Type B pancreatic cell (in vitro differentiated cells): ENCODE data around the gene SLC45A3. TPM values are rescaled to one million over a fixed set of nuclear protein-coding genes. Genes with fewer than 3 reads are reported as not detected.
A peak's percentile ranks its signal among the peaks of the same experiment; 100 is the strongest.
"Not testable (repeated sequence)": the region's sequence is repeated elsewhere in the genome, so short reads cannot be mapped to it uniquely, and the experiment has no call there.

Source experiments
- DNase-seq: peaks from one replicate; pipeline ENCODE4 v3.0.0; 2021; ENCODE audit warnings: mixed read lengths; ENCODE audit not compliant: unreplicated experiment; ENCODE audit errors: extremely low spot score
- H3K27ac Mint-ChIP-seq: 2 replicates; pipeline ENCODE4 v1.8.0; 2021; ENCODE audit warnings: mild to moderate bottlenecking, mixed read lengths
- H3K27me3 Mint-ChIP-seq: 2 replicates; pipeline ENCODE4 v1.8.0; 2021; ENCODE audit warnings: mixed read lengths
- H3K36me3 Mint-ChIP-seq: 2 replicates; pipeline ENCODE4 v1.8.0; 2021; ENCODE audit warnings: mixed read lengths
- H3K4me1 Mint-ChIP-seq: one replicate; pipeline ENCODE4 v1.8.0; 2021; ENCODE audit warnings: mixed read lengths; ENCODE audit not compliant: unreplicated experiment
- H3K4me3 Mint-ChIP-seq: 2 replicates; pipeline ENCODE4 v1.8.0; 2021; ENCODE audit warnings: mild to moderate bottlenecking, mixed read lengths
- H3K9me3 Mint-ChIP-seq: 2 replicates; pipeline ENCODE4 v1.8.0; 2021; ENCODE audit warnings: mixed read lengths
- long read RNA-seq: library from polyadenylated mRNA; unstranded; transcript quantifications from one replicate; pipeline ENCODE4 v2.0.0, GENCODE V29; 2020
- total RNA-seq: library from RNA; stranded (reverse); gene quantifications from 2 replicates; pipeline ENCODE4 v1.2.1, GENCODE V29; 2021; ENCODE audit warnings: low replicate concordance
- TF ChIP-seq, protein P1 (sequence below): fragments of 200-600 bp; sonication (generic); conservative IDR thresholded peaks from 2 replicates; pipeline ENCODE4 v1.5.0; 2021; ENCODE audit warnings: antibody characterized with exemption, mild to moderate bottlenecking

The SLC45A3 gene, protein sequence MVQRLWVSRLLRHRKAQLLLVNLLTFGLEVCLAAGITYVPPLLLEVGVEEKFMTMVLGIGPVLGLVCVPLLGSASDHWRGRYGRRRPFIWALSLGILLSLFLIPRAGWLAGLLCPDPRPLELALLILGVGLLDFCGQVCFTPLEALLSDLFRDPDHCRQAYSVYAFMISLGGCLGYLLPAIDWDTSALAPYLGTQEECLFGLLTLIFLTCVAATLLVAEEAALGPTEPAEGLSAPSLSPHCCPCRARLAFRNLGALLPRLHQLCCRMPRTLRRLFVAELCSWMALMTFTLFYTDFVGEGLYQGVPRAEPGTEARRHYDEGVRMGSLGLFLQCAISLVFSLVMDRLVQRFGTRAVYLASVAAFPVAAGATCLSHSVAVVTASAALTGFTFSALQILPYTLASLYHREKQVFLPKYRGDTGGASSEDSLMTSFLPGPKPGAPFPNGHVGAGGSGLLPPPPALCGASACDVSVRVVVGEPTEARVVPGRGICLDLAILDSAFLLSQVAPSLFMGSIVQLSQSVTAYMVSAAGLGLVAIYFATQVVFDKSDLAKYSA
- total RNA-seq = 3.9 and 4.2 TPM in 2 replicates
- long read RNA-seq = 0 reads

DNA sequence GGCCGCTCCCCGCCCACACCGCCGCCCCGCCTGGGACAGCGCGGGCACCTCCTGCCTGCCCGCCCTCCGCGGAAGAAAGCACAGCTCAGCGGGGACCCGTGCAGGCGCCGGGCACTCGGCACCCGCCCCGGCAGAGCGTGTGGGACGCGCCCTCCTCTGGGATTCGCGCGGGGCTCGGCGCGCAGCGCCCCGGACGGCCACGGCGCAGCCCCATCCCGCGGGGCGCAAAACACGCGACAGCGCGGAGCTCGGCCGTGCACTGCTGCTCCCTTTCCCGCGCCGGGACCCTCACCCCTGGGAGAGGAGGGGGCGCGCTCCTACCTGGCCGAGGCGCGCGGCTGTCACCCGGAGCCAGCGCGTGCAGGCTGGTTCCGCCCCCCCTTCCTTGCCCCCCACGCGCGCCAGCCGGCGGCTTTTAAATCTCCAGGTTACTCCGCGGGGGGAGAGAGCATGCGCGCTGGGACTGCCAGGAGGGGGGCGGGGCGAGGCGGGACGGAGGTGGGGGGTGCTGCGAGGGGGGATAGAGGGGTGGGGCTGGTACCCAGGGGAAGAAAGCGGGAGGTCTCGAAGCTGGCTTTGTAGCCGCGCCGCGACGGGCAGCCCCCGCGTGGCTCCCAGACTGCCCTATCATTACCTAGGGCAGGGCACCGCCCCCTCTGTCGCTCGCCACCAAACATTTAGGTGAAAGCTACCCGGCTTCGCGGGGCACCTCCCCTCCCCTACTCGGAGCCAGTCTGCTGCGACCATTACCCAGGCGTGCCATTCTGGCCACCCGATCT, at the start of gene SLC45A3:
TSS of gene SLC45A3 (minus strand) at position 437 of the 779 bp plus-strand sequence. CDS start 15,853 bp downstream, outside the sequence.
- H3K27me3 Mint-ChIP-seq = peaks cover 8% of the 10 kb centered on the region
- peak within 1 kb of the TSS; percentile 88 for H3K4me3 Mint-ChIP-seq
- DNase-seq = no peak
- TF ChIP-seq, protein P1, sequence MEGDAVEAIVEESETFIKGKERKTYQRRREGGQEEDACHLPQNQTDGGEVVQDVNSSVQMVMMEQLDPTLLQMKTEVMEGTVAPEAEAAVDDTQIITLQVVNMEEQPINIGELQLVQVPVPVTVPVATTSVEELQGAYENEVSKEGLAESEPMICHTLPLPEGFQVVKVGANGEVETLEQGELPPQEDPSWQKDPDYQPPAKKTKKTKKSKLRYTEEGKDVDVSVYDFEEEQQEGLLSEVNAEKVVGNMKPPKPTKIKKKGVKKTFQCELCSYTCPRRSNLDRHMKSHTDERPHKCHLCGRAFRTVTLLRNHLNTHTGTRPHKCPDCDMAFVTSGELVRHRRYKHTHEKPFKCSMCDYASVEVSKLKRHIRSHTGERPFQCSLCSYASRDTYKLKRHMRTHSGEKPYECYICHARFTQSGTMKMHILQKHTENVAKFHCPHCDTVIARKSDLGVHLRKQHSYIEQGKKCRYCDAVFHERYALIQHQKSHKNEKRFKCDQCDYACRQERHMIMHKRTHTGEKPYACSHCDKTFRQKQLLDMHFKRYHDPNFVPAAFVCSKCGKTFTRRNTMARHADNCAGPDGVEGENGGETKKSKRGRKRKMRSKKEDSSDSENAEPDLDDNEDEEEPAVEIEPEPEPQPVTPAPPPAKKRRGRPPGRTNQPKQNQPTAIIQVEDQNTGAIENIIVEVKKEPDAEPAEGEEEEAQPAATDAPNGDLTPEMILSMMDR = no peak
- H3K9me3 Mint-ChIP-seq = no peaks in the 10 kb centered on the region
- H3K4me1 Mint-ChIP-seq = peaks cover 34% of the 10 kb centered on the region
- no peaks in the 10 kb centered on the region for H3K36me3 Mint-ChIP-seq
- H3K27ac Mint-ChIP-seq = peak within 1 kb of the TSS; percentile 61

DNA sequence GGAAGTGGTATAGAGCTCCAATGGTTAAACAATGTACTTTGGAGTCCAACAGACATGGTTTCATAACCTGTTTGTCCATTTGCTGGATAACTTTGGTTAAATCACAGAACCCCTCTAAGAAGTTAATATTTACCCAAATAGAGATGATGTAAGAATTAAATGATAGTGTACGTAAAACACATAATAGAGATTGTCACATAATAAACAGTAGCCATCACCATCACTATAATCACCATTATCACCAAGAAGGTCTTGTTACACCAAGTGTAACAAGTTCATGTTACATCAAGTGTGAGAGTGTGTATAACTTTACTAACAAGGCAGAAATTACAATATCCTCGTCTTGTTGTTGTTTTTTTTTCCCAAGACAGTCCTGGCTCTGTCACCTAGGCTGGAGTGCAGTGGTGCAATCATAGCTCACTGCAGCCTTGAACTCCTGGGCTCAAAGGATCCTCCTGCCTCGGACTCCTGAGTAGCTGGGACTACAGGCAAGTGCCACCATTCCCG, 46.4 kb upstream of the SLC45A3 start:
- Mint-ChIP-seq H3K27me3 (no peaks in the 10 kb centered on the region), H3K4me1 (no peaks in the 10 kb centered on the region), H3K4me3 (no peak overlapping the region), H3K36me3 (peaks cover 29% of the 10 kb centered on the region), H3K9me3 (no peaks in the 10 kb centered on the region), H3K27ac (no peak overlapping the region)
- TF ChIP-seq, protein P1 = no peak
- DNase-seq = no peak

DNA sequence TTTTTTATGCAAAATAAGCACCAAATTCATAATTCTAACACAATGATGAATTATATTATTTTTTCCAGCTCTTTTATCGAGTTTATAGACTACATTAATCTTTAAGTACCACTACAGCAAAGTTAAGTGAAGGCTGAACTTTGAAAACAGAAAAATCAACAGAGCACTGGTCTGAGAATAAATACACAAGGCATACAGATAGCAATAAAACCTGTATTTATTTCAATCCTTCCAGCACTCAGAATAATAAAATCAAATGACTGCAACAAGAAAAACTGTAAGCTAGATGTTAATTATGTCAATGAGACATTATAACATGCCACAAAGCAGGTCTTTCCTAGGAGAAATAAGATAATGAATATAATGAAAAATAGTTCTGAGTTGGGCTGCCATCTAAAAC, 45.2 kb upstream of the SLC45A3 start:
- H3K36me3 Mint-ChIP-seq = peaks cover 29% of the 10 kb centered on the region
- no peaks in the 10 kb centered on the region for H3K9me3 Mint-ChIP-seq
- no peaks in the 10 kb centered on the region for H3K27me3 Mint-ChIP-seq
- no peak overlapping the region for H3K4me3 Mint-ChIP-seq
- H3K4me1 Mint-ChIP-seq = no peaks in the 10 kb centered on the region
- TF ChIP-seq, protein P1 = no peak
- H3K27ac Mint-ChIP-seq = no peak overlapping the region
- DNase-seq = no peak

DNA sequence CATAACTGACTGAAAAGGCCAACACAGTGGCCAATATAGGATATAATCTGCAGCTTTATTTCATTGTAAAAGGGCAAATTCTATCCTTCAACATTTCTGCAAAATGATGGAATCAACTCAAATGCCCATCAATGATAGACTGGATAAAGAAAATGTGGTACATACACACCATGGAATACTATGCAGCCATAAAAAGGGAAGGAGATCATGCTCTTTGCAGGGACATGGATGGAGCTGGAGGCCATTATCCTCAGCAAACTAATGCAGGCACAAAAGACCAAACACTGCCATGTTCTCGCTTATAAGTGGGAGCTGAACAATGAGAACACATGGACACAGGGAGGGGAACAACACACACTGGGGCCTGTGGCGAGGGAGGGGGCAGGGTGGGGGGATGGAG, 40.4 kb upstream of the SLC45A3 start:
- H3K4me1 Mint-ChIP-seq, H3K4me3 Mint-ChIP-seq, H3K27me3 Mint-ChIP-seq, H3K27ac Mint-ChIP-seq, H3K9me3 Mint-ChIP-seq, DNase-seq: not testable (repeated sequence)
- peaks cover 45% of the 10 kb centered on the region for H3K36me3 Mint-ChIP-seq

DNA sequence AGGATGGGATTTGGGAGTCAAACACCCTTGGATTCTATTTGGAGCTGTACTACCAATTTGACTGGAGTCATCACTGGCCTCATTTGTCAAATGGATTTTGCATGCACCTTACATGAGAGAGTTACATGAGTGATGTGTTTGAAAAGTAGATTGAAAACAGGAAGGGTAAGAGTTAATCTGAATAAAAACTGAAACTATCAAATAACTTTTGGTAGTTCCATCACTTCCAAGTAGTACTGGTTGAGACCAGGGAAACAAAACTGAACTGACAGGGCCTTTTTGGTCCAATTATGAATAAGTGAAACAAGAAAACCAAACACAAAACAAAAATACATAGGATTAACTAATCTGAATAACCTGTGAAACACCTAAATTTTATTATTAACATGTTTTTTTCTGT, 39.5 kb upstream of the SLC45A3 start:
- Mint-ChIP-seq H3K27ac (no peak overlapping the region), H3K4me3 (no peak overlapping the region), H3K27me3 (no peaks in the 10 kb centered on the region), H3K36me3 (peaks cover 46% of the 10 kb centered on the region), H3K9me3 (no peaks in the 10 kb centered on the region), H3K4me1 (no peaks in the 10 kb centered on the region)
- no peak for DNase-seq
- TF ChIP-seq, protein P1 = no peak
